Measurements from ENCODE around the gene LVRN. TPM values are rescaled to one million over a fixed set of nuclear protein-coding genes. Genes with fewer than 3 reads are reported as not detected.

Gene LVRN
- total RNA-seq, 1 experiment from 2014 or later, result 0.09 TPM

GRCh38 chr5:116011046-116011445 is 48.8 kb downstream of the LVRN start:
- no peak overlapping the region for H2AK5ac ChIP-seq (ENCODE audit: insufficient read length, low read length)
- H3K36me3 Mint-ChIP-seq (ENCODE audit: insufficient read depth in 1 of 3, low read depth in 3 of 3), result no peaks in the 10 kb centered on the region

More at GRCh38 chr5:116011046-116011445, 48.8 kb downstream of the LVRN start:
- Mint-ChIP-seq H3K4me1 (no peaks in the 10 kb centered on the region), H3K4me3 (no peak overlapping the region), H3K9me3 (no peaks in the 10 kb centered on the region), H3K27me3 (ENCODE audit: low read depth) (no peaks in the 10 kb centered on the region), H3K27ac (no peak overlapping the region)
- no peaks in the 10 kb centered on the region for H3K27me3 ChIP-seq (ENCODE audit: insufficient read depth, low read length)
- no peak overlapping the region for H3K18ac ChIP-seq (ENCODE audit: insufficient read length, low read depth, low read length)
- no peak overlapping the region for H2BK5ac ChIP-seq (ENCODE audit: insufficient read length, low read length)
- TF ChIP-seq CTCF (conservative IDR thresholded peaks at IDR 0.05), result no peak
- no peak overlapping the region for H3K4me2 ChIP-seq (ENCODE audit: insufficient read depth, insufficient read length, low read length)
- H3K14ac ChIP-seq (ENCODE audit: insufficient read depth, low read length), result no peak overlapping the region
- no peaks in the 10 kb centered on the region for H3K79me1 ChIP-seq (ENCODE audit: insufficient read depth, low read depth, low read length, poor library complexity, severe bottlenecking)
- H3K9me3 ChIP-seq (ENCODE audit: control insufficient read depth, low read depth, low read length), result no peaks in the 10 kb centered on the region
- no peaks in the 10 kb centered on the region for H3K79me2 ChIP-seq (ENCODE audit: insufficient read depth, low read length)
- no peak overlapping the region for H2AFZ ChIP-seq (ENCODE audit: low read length)
- no peaks in the 10 kb centered on the region for H3K23me2 ChIP-seq (ENCODE audit: insufficient read length, low read depth, low read length, poor library complexity, severe bottlenecking)
- no peak overlapping the region for H2BK20ac ChIP-seq (ENCODE audit: low read depth, low read length, poor library complexity, severe bottlenecking)
- no peak overlapping the region for H4K91ac ChIP-seq (ENCODE audit: insufficient read length, low read depth, low read length)
- H3K27ac ChIP-seq (ENCODE audit: insufficient read length, low read depth, low read length), result no peak overlapping the region
- H3K4ac ChIP-seq (ENCODE audit: low read depth, low read length), result no peak overlapping the region
- no peak overlapping the region for H3T11ph ChIP-seq (ENCODE audit: low read length)
- H4K20me1 ChIP-seq (ENCODE audit: control insufficient read depth, insufficient read depth, insufficient read length), result no peaks in the 10 kb centered on the region
- H4K8ac ChIP-seq (replicated peaks; ENCODE audit: insufficient read length, low read depth, low read length), result no peak overlapping the region
- no peaks in the 10 kb centered on the region for H3K4me1 ChIP-seq (ENCODE audit: insufficient read depth, low read length)
- H3K9ac ChIP-seq (ENCODE audit: extremely low read depth, insufficient read length, low read length), result no peak overlapping the region
- no peak overlapping the region for H4K5ac ChIP-seq (ENCODE audit: insufficient read length, low read depth, low read length)
- no peak overlapping the region for H3K56ac ChIP-seq (ENCODE audit: insufficient read length, low read depth, low read length)
- no peak overlapping the region for H2BK12ac ChIP-seq (ENCODE audit: insufficient read length, low read depth, low read length)
- no peak overlapping the region for H3K23ac ChIP-seq (ENCODE audit: insufficient read length, low read depth, low read length)
- no peak overlapping the region for H2BK120ac ChIP-seq (ENCODE audit: low read depth, low read length, poor library complexity, severe bottlenecking)
- H2BK15ac ChIP-seq (ENCODE audit: low read depth, low read length), result no peak overlapping the region
- no peak for DNase-seq

All from H9 (cell line).